Transverse colon (tissue), 4 donors: Measurements from ENCODE around the gene RAPGEF3. TPM values are rescaled to one million over a fixed set of nuclear protein-coding genes. Genes with fewer than 3 reads are reported as not detected.

Source experiments
- DNase-seq: peaks from one replicate; pipeline ENCODE4 v3.0.0-alpha.2; 2019
- H3K27ac ChIP-seq, 4 donors: fragments of 200-600 bp; sonication (generic); 2 replicates each; pipeline ENCODE4 v1.5.1; 2016 to 2018; ENCODE audit warnings: inconsistent platforms in 4 of 4
- H3K27me3 ChIP-seq: fragments of 200-600 bp; sonication (generic); 2 replicates; pipeline ENCODE4 v1.5.1; 2017; ENCODE audit warnings: inconsistent platforms
- H3K36me3 ChIP-seq, 4 donors: fragments of 200-600 bp; sonication (generic); 2 replicates each; pipeline ENCODE4 v1.5.1; 2017 to 2019; ENCODE audit warnings: inconsistent platforms in 4 of 4
- H3K4me1 ChIP-seq, 4 donors: fragments of 200-600 bp; sonication (generic); 2 replicates each; pipeline ENCODE4 v1.5.1; 2017 to 2020; ENCODE audit warnings: inconsistent platforms in 4 of 4
- H3K4me3 ChIP-seq, 4 donors: fragments of 200-600 bp; sonication (generic); 1 replicate in 1 of 4; 2 replicates in 3 of 4; pipeline versions ENCODE4 v1.5.1 to v1.6.1; 2017 to 2019; ENCODE audit warnings: inconsistent platforms in 4 of 4
- H3K9me3 ChIP-seq, 2 donors: fragments of 200-600 bp; sonication (generic); 2 replicates each; pipeline ENCODE4 v1.5.1; 2017 to 2019; ENCODE audit warnings: inconsistent platforms in 2 of 2
- EP300 ChIP-seq: sonication (generic); formaldehyde crosslinking; IDR thresholded peaks from one replicate; pipeline ENCODE4 v1.6.1; 2017; ENCODE audit warnings: antibody characterized with exemption, low read depth
- POLR2A ChIP-seq: fragments of 450-650 bp; IDR thresholded peaks from one replicate; pipeline ENCODE4 v1.6.1; 2016; ENCODE audit warnings: antibody characterized with exemption, mild to moderate bottlenecking, moderate library complexity
- POLR2AphosphoS5 ChIP-seq, 3 donors: sonication (generic); formaldehyde crosslinking; IDR thresholded peaks; one replicate each; pipeline ENCODE4 v1.6.1; 2016; ENCODE audit warnings: antibody characterized with exemption in 3 of 3
- WGBS, 2 donors: methylation state at CpG; one replicate each; pipeline ENCODE4 v1.1.5; 2018; ENCODE audit warnings: low coverage in 1 of 2; 5-methylcytosine and 5-hydroxymethylcytosine counted together
- in situ Hi-C, 4 donors: fragments of 200-750 bp; cut with MboI; loops; one replicate each; pipeline versions ENCODE4 v1.15.0 to v1.15.1; 2017; ENCODE audit warnings: low sequenced_read_pairs in 3 of 4, low pct_ligation_motif_present in 1 of 4, low pct_unique_long_range_greater_than_20kb in 1 of 4
- intact Hi-C: fragments of 100-400 bp; cut with DNase I; formaldehyde crosslinking; loops from one replicate; pipeline ENCODE4 v1.15.1; 2023; ENCODE audit warnings: low total_unique reads
- total RNA-seq, 4 donors: library from RNA; depleted of rRNA; stranded (reverse); fragments of >200 nt; gene quantifications; one replicate each; pipeline ENCODE4 v1.1.0, GENCODE V29; 2016
- TF ChIP-seq, protein P1 (sequence below), 5 experiments: fragments of 200-600 bp in 3 of 5; fragments of 450-650 bp in 2 of 5; sonication (generic) in 3 of 5; IDR thresholded peaks; 1 replicate in 2 of 5; 2 replicates in 3 of 5; pipeline ENCODE4 v1.5.1; 2016 to 2017; ENCODE audit warnings: antibody characterized with exemption in 5 of 5, inconsistent platforms in 3 of 5, mild to moderate bottlenecking in 2 of 5, moderate library complexity in 1 of 5

RAPGEF3 gene
- total RNA-seq, 4 donors from 2014 or later: 8.1 to 51.7 (median 24.6) TPM

DNA sequence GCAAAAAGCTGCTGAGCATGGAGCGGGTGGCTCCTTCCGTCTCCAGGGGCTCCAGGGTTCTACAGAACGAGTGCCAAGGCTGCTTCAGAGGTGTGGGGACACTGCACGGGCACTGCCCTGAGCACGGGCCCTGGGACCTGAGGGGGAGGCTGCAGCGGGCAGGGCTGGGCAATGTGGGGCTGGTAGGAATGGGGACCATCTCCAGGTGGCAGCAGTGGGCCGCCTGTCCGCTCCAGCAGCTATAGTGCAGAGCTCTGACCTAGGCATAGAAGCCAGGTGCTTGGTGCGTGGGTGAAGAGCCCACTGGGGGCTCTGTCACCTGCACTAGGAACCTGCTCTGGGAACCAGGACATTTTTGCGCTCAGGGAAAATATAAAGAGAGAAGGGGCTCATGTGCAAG is 38.8 kb upstream of the RAPGEF3 start:
- TF ChIP-seq POLR2AphosphoS5 (IDR thresholded peaks at IDR 0.05): no peak
- TF ChIP-seq, protein P1, sequence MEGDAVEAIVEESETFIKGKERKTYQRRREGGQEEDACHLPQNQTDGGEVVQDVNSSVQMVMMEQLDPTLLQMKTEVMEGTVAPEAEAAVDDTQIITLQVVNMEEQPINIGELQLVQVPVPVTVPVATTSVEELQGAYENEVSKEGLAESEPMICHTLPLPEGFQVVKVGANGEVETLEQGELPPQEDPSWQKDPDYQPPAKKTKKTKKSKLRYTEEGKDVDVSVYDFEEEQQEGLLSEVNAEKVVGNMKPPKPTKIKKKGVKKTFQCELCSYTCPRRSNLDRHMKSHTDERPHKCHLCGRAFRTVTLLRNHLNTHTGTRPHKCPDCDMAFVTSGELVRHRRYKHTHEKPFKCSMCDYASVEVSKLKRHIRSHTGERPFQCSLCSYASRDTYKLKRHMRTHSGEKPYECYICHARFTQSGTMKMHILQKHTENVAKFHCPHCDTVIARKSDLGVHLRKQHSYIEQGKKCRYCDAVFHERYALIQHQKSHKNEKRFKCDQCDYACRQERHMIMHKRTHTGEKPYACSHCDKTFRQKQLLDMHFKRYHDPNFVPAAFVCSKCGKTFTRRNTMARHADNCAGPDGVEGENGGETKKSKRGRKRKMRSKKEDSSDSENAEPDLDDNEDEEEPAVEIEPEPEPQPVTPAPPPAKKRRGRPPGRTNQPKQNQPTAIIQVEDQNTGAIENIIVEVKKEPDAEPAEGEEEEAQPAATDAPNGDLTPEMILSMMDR (IDR thresholded peaks at IDR 0.05): peak in 4 of 5 experiments; percentile 28 to 38 (median 32)
- DNase-seq: peak; percentile 44
- WGBS, 2 donors: 83 to 84% methylated on average over 1 to 10 of the region's 10 CpGs
- intact Hi-C loops (no loop called here), in situ Hi-C loops (no loop called here)
- Histone ChIP-seq H3K4me3 (no peak overlapping the region), H3K9me3 (no peaks in the 10 kb centered on the region), H3K4me1 (peaks cover 29 to 34% (median 32%) of the 10 kb centered on the region in 4 donors), H3K36me3 (peaks cover 0 to 21% (median 6%) of the 10 kb centered on the region in 4 donors), H3K27ac (no peak overlapping the region), H3K27me3 (no peaks in the 10 kb centered on the region)

DNA sequence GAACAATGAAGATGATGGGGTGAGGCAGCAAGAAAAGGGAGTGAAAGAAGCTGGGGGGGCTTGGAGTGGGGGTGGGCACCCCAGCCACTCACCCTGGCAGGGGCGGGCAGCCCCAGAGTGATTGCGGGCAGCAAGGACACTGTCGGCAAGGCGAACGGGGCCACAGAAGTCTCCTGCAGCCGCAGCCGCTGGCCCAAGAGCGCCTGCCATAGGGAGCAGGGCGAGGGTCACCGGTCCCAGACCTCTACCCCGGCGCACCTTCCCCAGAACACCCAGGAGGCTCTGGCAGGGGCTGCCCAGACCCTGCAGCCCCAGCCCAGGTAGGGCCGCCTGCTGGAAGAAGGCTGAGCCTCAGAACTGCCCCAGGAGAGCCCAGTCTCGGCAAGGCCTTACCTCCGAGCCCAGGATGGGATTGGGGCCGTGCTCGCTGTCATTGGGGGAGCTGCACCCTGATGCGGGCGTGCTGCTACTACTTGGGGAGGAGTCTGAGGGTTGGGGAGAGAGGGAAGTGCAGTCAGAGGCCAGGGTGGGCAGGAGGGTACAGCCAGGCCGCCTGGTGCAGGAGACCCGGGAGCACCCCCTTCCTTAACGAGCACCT is 37.2 kb upstream of the RAPGEF3 start:
- no peaks in the 10 kb centered on the region for H3K27me3 ChIP-seq
- TF ChIP-seq, protein P1 (IDR thresholded peaks at IDR 0.05): no peak
- no peak for TF ChIP-seq EP300
- TF ChIP-seq POLR2AphosphoS5 (IDR thresholded peaks at IDR 0.05): no peak
- TF ChIP-seq POLR2A: no peak
- 94 to 97% methylated on average over 5 to 21 of the region's 22 CpGs for WGBS, 2 donors
- peaks cover 0 to 27% (median 10%) of the 10 kb centered on the region in 4 donors for H3K36me3 ChIP-seq
- H3K9me3 ChIP-seq: no peaks in the 10 kb centered on the region
- in situ Hi-C loops (no loop called here), intact Hi-C loops (no loop called here)
- peaks cover 14 to 19% (median 17%) of the 10 kb centered on the region in 4 donors for H3K4me1 ChIP-seq
- no peak for DNase-seq
- H3K4me3 ChIP-seq: no peak overlapping the region
- no peak overlapping the region for H3K27ac ChIP-seq

DNA sequence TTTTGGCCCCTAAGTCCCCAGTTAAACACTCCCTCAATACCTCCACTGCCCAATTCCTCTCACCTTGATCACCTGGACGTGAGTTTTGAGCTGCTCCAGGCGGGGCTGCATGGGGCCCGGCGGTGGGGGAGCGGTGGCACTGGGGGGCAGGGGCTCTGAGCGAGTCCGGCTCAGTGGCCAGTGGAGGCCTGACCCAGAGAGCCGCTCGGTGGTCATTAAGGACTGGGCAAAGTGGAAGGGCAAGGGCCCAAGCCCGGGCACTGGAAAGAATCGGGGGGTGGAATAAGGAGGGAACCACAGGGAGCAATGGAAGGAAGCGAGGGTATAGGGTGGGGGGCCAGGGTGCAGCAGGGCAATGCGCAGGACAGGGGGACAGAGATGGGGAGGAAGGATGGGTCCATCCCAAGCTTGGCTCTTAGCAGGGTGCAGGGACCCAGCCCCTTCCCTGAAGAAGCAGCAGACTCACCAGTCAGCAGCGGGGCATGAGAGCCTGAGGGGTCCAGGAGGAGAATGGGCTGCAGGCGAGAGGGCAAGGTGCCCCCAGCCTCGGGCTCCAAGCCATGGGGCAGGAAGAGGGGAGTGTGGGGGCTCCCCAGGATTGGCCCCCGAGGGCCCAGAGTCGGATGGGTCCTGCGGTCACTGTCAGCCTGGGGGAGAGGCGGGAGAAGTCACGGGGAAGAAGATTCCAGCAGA is 36.6 kb upstream of the RAPGEF3 start:
- in situ Hi-C loops: no loop called here
- intact Hi-C loops: no loop called here
- Histone ChIP-seq H3K27me3 (no peaks in the 10 kb centered on the region), H3K36me3 (peaks cover 0 to 29% (median 11%) of the 10 kb centered on the region in 4 donors), H3K4me1 (peaks cover 9 to 14% (median 12%) of the 10 kb centered on the region in 4 donors), H3K9me3 (no peaks in the 10 kb centered on the region), H3K27ac (no peak overlapping the region), H3K4me3 (no peak overlapping the region)
- WGBS, 2 donors: 93 to 98% methylated on average over 9 to 21 of the region's 21 CpGs
- TF ChIP-seq POLR2A (no peak), EP300 (no peak), POLR2AphosphoS5 (IDR thresholded peaks at IDR 0.05) (no peak)
- TF ChIP-seq, protein P1 (IDR thresholded peaks at IDR 0.05): no peak
- no peak for DNase-seq

DNA sequence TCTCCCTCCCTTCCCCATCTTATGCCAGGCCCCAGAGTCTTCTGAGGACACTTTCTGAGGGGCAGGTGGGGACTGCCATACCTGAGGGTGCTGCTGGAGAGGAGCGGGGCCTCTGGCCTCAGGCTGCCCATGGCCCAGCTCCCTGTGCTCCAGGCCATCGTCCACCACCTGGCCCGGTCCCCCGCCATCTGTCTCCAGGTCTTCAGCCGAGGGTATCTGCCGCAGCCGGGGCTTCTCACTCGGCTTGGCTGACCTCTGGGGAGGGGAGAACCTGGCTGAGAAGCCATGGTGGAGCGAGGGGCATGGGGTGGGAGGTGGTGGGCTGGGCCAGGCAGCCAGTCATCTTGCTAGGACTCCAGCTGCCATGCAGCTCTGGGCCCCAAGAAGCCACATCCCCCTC is 36.0 kb upstream of the RAPGEF3 start:
- Histone ChIP-seq H3K4me1 (peaks cover 5 to 8% (median 6%) of the 10 kb centered on the region in 4 donors), H3K27ac (no peak overlapping the region), H3K27me3 (no peaks in the 10 kb centered on the region), H3K4me3 (no peak overlapping the region), H3K9me3 (no peaks in the 10 kb centered on the region), H3K36me3 (peaks cover 0 to 35% (median 11%) of the 10 kb centered on the region in 4 donors)
- in situ Hi-C loops: no loop called here
- WGBS, 2 donors: 96% methylated on average over 9 of the region's 9 CpGs; no CpG with 5 or more reads in 1 of the 2 donors
- TF ChIP-seq, protein P1 (IDR thresholded peaks at IDR 0.05): no peak
- TF ChIP-seq POLR2AphosphoS5 (IDR thresholded peaks at IDR 0.05) (no peak), EP300 (no peak), POLR2A (no peak)
- intact Hi-C loops: no loop called here
- DNase-seq: no peak
